Measurements from ENCODE around the gene PLAAT2. TPM values are rescaled to one million over a fixed set of nuclear protein-coding genes. Genes with fewer than 3 reads are reported as not detected.

PLAAT2 gene
- not detected in 2 replicates for total RNA-seq

GRCh38 chr11:63563201-63564055 is at the start of gene PLAAT2:
Gene PLAAT2, minus strand, starts transcription at chr11:63563379. Its CDS starts 55 bp downstream, at chr11:63563324.

GRCh38 chr11:63536669-63537292 is 26.4 kb downstream of the PLAAT2 start, which contains the start of gene PLAAT4:
Gene PLAAT4, plus strand, starts transcription at chr11:63536808. Its CDS starts 61 bp downstream, at chr11:63536869.

DNA sequence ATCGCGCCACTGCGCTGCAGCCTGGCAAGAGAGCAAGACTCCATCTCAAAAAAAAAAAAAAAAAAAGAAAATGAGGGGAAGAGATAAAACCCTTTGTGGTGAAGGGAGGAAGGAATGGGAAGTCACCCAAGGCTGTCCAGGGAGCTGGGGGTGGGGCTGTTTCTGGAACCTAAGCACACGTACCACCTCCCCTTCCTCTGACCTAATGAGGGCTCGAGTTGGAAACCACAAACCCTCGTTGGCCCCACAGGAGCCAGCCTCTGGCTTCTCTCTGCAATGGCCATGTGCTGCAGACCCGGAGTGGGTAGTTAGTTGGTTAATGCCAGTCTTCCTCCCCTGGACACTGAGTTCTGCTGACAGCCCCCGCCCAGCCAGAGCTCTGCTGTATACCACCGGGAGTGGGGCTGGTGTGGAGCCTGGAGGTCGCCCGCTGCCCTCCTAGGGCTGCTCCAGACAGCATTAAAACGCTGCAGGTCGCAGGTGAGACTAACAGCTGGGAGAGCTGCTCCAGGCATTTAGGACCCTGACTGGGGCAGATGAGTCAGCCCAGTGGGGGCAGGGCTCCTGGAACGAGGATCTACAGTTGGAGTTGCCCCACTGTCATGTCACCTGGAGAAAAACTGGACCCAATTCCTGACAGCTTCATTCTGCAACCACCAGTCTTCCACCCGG is 57.2 kb downstream of the PLAAT2 start, which contains the start of gene LGALS12:
TSS of gene LGALS12 (plus strand) at position 228 of the 672 bp plus-strand sequence. CDS start at position 603, 375 bp downstream.

Other genes starting within 250 kb of the PLAAT2 start
- not detected in 2 replicates for gene SLC22A9, start 193.6 kb downstream of the PLAAT2 start, total RNA-seq
- gene PLAAT5, start 72.2 kb downstream of the PLAAT2 start, total RNA-seq, result not detected in 2 replicates
- not detected in 2 replicates for gene LGALS12, start 57.3 kb downstream of the PLAAT2 start, total RNA-seq
- 24.3 and 24.6 TPM in 2 replicates for gene PLAAT4, start 26.6 kb downstream of the PLAAT2 start, total RNA-seq
- gene PLAAT3, start 51.1 kb upstream of the PLAAT2 start, total RNA-seq, result 14.4 and 28.1 TPM in 2 replicates
- 202 and 222 TPM in 2 replicates for gene ATL3, start 108.0 kb upstream of the PLAAT2 start, total RNA-seq
- 47.3 and 65.6 TPM in 2 replicates for gene RTN3, start 118.1 kb upstream of the PLAAT2 start, total RNA-seq
- gene ZFTA, start 205.4 kb upstream of the PLAAT2 start, total RNA-seq, result 12.4 and 14.0 TPM in 2 replicates